GM19023 (cell line): ENCODE measurements around the gene PLB1.

Source experiments
- ATAC-seq: cut with Tn5 transposase; IDR thresholded peaks from one replicate; pipeline ENCODE4 v1.9.1; 2021; ENCODE audit warnings: mild to moderate bottlenecking, moderate library complexity; ENCODE audit not compliant: unreplicated experiment

PLB1 gene

DNA sequence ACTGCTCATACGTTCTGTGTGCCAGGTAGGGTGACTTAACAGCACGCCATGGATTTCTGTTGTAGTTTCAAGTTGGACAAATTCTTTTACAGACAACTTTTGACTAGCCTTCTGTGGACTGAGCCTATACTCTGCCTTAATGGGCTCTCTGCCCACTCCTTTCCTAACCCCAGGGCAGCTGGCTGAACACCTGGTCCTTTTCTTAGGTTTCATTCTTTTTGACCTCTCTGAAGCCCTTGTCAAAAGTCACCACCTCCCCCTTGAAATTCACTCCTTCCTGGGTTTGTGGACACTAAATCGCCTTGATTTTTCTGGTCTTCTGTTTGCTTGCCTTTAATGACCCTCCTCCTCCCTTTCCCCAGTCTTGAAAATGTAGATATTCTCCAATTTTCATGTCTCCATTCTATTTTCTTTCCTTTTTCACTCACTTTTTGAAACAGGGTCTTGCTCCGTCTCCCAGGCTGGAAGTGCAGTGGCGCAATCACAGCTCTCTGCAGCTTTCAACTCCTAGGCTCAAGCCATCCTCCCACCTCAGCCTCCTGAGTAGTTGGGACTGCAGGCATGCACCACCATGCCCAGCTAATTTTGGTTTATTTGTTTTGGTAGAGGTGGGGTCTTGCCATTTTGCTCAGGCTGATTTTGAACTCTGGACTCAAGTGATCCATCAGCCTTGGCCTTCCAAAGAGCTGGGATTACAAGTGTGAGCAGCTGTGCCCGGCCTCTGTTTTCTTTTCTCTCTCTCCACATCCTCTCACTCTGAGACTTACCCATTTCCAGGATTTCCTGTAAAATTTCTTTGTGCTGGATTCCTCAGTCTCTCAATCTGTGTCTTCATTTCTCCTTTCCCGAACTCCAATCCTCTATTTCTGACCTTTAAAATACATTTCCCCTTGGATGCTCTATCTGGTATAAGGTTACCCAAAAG lies 112.9 kb downstream of the PLB1 start:
- ATAC-seq, result no peak

- ATAC-seq, result no peak
Measured at GRCh38 chr2:28610583-28611201, 114.8 kb downstream of the PLB1 start.

DNA sequence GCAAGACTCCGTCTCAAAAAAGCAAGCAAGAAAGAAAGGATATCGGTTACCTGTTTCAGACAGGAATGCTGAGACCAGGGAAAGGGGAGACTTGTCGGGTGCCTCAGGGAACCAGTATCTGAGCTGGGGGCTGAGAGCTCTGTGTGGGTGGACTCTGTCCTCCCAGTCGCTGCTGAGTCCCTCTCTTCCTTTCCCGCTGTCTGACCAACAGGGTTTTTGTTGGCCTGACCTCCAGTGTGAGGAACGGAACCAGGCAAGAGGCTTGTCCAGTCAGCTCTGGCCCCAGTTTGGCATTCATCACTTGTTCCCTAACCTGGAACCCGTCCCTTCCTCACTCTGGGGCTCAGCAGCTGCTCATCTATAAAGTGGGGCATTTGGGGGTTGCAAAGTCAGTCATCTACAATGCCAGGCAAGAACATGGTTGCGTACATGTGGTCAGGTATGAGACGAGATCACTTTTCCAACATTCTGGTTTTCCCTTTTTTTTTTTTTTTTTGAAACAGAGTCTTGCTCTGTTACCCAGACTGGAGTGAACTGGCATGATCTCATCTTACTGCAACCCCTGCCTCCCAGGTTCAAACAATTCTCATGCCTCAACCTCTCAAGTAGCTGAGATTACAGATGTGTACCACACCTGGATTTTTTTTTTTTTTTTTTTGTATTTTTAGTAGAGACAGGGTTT lies 116.4 kb downstream of the PLB1 start:
- no peak for ATAC-seq

DNA sequence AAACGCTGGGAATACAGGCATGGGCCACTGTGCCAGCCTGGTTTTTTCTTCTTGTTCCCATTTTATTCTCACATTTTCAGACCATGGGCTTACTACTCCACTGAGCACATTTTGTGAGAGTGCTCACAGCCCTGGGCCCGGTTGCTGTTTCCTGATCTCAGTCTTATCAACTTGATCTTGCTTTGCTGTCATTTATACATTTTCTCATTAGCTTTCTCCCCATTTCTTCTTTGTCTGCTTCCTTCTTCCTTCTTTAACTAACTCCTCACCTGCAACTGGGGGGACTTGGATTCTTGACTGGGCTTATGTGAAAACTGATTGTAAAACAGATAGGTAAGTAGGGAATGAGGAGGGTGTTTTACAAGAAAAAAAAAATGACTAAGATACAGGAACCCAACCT lies 117.3 kb downstream of the PLB1 start:
- ATAC-seq, result no peak

GRCh38 chr2:28613633-28614501 lies 118.0 kb downstream of the PLB1 start:
- no peak for ATAC-seq

- ATAC-seq, result no peak
Measured at GRCh38 chr2:28615706-28616105, 119.8 kb downstream of the PLB1 start.

DNA sequence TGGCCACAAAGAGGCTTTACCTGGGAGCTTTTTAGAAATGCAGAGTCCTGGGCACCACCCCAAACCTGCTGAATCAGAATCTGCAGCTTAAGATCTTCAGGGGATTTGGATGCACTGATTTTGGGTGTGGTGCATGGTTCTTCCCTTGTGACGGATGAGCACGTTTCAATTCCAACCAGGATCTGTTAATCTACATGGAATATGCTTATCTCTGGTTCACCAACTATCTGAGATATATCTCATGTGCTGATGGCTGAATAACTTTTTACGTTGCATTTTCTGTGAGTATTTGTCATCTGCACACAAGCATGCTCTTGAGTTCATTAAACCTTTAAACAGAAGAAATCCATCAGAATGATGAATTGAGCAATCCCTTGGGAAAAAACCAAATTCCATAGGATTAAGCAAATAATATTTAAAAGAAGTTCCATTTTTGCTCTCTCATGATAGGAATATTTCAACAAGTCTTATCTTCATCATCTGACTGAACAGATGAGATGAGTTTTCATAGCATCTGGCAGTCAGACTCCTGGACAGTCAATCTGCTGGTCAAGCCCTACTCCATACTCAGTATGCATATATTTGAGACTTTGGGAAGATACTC lies 120.6 kb downstream of the PLB1 start:
- ATAC-seq, result no peak

GRCh38 chr2:28617502-28618184 lies 121.8 kb downstream of the PLB1 start:
- ATAC-seq, result no peak

GRCh38 chr2:28618221-28619141 lies 122.6 kb downstream of the PLB1 start:
- no peak for ATAC-seq

DNA sequence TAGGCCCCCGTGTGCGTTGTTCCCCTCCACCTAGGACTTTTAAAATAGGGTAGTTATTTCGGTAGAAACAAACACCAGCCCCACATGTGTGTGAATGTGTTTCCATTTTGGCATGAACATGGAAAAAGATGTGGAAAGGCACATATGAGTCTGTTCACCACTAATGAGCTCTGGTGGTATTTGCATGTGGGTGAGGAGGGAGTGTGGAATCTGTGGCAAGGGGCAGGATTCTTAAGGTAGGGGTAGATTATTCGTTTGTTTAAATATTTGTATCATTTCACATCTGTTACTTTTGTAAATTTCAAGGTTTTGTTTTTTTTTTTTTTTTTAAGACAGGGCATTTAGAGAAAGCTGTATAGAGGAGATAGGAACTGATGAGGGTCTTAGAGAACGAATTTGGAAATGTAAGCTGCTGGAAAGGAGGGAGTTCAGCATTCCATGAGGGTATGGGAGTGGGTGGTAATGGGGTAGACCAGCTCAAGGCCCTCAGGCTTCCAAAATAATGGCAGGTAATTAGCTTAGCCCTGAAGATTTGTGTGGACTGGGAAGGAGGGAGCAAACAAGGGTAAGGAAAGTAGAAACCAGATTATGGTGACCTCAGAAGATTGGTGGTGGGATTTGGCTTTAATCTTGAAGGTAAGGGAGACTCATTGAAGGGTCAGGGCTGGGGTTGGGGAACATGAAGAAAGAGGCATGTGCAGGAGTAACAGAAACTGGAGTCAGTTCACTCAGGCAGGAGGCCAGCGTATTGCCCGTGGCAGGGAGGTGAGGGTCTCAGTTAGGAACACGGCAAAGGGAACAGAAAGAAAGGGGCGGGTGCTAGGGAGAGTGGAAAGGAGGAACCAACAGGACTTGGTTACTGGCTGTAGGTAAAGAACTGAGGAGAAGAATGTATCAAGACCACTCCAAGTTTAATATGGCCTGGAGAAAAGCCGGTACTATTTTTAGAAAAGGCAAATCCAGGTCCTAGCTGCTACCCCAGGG lies 123.6 kb downstream of the PLB1 start:
- ATAC-seq, result no peak

GRCh38 chr2:28620291-28620793 lies 124.5 kb downstream of the PLB1 start:
- no peak for ATAC-seq

DNA sequence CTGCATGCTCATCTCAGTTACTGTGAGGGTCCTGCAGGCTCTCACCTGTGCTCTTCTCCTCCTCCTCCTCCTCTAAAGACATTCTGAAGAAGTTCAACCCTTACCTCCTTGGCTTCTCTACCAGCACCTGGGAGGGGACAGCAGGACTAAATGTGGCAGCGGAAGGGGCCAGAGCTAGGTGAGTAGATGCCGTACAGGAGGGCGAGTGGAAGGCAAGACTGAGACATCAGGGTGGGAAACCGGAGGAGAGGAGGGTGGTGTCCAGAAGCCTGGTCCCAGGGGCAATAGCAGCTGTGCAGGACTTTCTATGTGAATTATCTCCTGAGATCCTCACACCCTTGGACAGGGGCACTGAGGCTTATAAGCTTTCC lies 124.9 kb downstream of the PLB1 start:
- no peak for ATAC-seq

DNA sequence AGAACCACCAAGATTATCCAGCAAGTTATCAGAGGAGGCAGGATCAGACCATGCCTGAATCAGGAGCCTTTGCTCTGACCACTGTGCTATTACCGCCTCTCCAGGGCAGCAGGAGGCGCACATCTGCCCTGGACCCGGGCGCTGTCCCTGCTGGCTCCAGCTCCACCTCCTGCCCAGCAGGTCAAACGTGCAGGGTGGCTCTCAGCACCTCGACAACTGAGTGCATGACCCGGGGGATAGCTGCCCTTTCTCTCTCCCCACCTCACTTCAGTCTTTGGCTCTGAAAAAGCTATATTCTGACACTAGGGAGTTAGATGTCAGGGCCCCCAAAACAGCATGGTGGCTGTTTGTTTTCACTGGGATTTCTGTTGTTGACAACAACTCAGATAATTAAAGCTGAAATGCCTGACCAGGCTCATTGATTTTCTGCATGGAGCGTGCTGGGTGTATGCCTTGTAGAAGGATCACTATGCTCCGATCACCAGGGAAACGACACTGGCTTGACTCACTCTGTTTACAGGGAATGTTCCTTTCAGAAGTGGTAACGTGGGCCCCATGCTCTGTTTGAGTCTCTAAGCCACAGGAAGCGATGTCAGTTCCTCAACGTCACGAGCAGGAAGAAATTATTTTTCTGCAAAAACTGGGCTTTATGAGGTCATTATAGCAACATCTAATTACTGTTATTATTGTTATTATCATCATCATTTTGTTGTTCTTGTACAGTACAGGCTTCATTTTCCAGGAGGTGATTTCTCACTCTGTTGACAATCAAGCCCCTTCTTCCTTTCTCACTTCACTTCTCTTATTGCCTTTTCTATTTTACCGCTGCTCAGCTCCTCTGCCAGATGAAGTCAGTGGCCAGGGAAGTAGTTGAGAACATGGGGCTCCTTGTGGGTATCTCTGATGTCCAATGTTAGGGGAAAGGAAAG lies 125.6 kb downstream of the PLB1 start:
- ATAC-seq, result no peak

DNA sequence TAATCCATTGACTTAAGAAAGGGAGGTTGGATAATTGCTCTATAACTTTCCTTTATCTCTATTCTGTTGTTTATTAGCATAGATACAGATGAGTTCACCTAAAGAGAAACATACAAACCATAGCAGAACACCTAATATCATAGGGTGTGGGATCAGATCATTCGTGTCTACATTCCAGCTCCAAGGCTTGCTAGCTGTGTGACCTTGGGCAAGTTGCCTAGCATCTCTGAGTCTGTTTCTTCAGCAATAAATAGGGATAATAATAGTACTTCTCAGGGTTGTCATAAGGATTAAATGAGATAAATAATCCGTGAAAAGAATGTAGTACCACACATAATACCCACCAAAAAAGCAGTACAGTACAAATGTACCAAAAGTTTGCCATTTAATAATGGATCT lies 126.2 kb downstream of the PLB1 start:
- ATAC-seq, result no peak

DNA sequence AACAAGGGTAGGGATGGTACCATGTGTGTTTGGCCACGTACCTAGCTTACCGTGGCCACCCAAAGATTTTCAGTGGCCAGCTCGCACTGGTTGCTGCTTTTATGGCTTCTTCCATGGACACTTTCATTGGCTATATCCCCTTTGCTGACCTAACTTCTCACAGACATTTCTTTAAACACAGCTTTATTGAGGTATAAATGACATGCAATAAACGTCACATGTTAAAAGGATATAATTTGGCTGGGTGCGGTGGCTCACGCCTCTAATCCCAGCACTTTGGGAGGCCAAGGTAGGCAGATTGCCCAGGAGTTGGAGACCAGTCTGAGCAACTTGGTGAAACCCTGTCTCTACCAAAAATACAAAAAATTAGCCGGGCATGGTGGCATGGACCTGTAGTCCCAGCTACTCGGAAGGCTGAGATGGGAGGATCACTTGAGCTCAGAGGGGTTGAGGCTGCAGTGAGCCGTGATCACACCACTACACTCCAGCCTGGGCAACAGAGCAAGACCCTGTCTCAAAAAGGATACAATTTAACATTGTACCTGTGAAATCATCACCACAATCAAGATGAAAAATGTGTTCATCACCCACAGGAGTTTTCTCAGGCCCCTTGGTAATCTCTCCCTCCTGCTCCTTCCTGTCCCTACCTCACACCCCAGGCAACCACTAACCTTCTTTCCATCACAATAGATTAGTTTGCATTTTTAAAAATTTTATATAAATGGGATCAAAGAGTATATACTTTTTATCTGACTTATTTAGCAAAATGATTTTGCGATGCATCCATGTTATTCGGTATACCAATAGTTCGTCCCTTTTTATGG lies 127.9 kb downstream of the PLB1 start:
- ATAC-seq, result no peak

GRCh38 chr2:28624436-28624792 lies 128.6 kb downstream of the PLB1 start:
- no peak for ATAC-seq
